ENCODE data around the gene ARHGAP26. TPM values are rescaled to one million over a fixed set of nuclear protein-coding genes. Genes with fewer than 3 reads are reported as not detected.
A peak's percentile ranks its signal among the peaks of the same experiment; 100 is the strongest.

Gene ARHGAP26
- total RNA-seq, 6 experiments from 2014 or later = 6.7 to 14.5 (median 8.3) TPM

GRCh38 chr5:143220748-143221251 lies 450.6 kb downstream of the ARHGAP26 start:
- ATAC-seq = peak; percentile 38 to 58 (median 42)
- peaks cover 0 to 11% (median 0%) of the 10 kb centered on the region in 4 donors for H3K4me1 ChIP-seq
- no peaks in the 10 kb centered on the region for H3K27me3 ChIP-seq
- intact Hi-C loops (cut with DNase I) = no loop called here
- H3K36me3 ChIP-seq = no peaks in the 10 kb centered on the region
- peak overlapping the region; percentile 3 to 73 (median 33) for H3K27ac ChIP-seq
- WGBS (ENCODE audit: insufficient coverage, low coverage, low lambda C conversion rate, missing lambda C conversion rate) = 47% methylated on average over 3 of the region's 3 CpGs
- no peaks in the 10 kb centered on the region for H3K9me3 ChIP-seq
- DNase-seq = no peak
- no peak overlapping the region for H3K4me3 ChIP-seq
- TF ChIP-seq CTCF (IDR thresholded peaks at IDR 0.05) = no peak

GRCh38 chr5:143222287-143223231 lies 452.4 kb downstream of the ARHGAP26 start:
- Histone ChIP-seq H3K27ac (no peak overlapping the region), H3K4me3 (no peak overlapping the region), H3K27me3 (no peaks in the 10 kb centered on the region), H3K9me3 (no peaks in the 10 kb centered on the region), H3K4me1 (peaks cover 0 to 11% (median 0%) of the 10 kb centered on the region in 4 donors), H3K36me3 (no peaks in the 10 kb centered on the region)
- TF ChIP-seq CTCF (IDR thresholded peaks at IDR 0.05) (no peak), POLR2A (IDR thresholded peaks at IDR 0.05) (no peak)
- intact Hi-C loops (cut with DNase I) = no loop called here
- WGBS (ENCODE audit: insufficient coverage, low coverage, low lambda C conversion rate, missing lambda C conversion rate) = 67% methylated on average over 14 of the region's 16 CpGs
- ATAC-seq (peak in 2 of 4 donors; percentile 28 to 35), DNase-seq (no peak)

GRCh38 chr5:143224672-143225071 lies 454.5 kb downstream of the ARHGAP26 start:
- TF ChIP-seq POLR2A (IDR thresholded peaks at IDR 0.05) = no peak
- Histone ChIP-seq H3K27ac (no peak overlapping the region), H3K4me1 (peaks cover 0 to 22% (median 5%) of the 10 kb centered on the region in 4 donors), H3K9me3 (no peaks in the 10 kb centered on the region), H3K4me3 (no peak overlapping the region), H3K27me3 (no peaks in the 10 kb centered on the region), H3K36me3 (no peaks in the 10 kb centered on the region)
- ATAC-seq = no peak
- intact Hi-C loops (cut with DNase I) = no loop called here
- 88% methylated on average over 4 of the region's 5 CpGs for WGBS (ENCODE audit: insufficient coverage, low coverage, low lambda C conversion rate, missing lambda C conversion rate)
- no peak for DNase-seq

GRCh38 chr5:143225511-143225910 lies 455.3 kb downstream of the ARHGAP26 start:
- no peak for DNase-seq
- TF ChIP-seq CTCF (IDR thresholded peaks at IDR 0.05) (no peak), POLR2A (IDR thresholded peaks at IDR 0.05) (no peak)
- Histone ChIP-seq H3K27ac (no peak overlapping the region), H3K27me3 (no peaks in the 10 kb centered on the region), H3K9me3 (no peaks in the 10 kb centered on the region), H3K4me1 (peaks cover 0 to 23% (median 8%) of the 10 kb centered on the region in 4 donors), H3K4me3 (no peak overlapping the region), H3K36me3 (no peaks in the 10 kb centered on the region)
- ATAC-seq = no peak
- intact Hi-C loops (cut with DNase I) = no loop called here
- WGBS (ENCODE audit: insufficient coverage, low coverage, low lambda C conversion rate, missing lambda C conversion rate) = 87% methylated on average over 4 of the region's 4 CpGs

GRCh38 chr5:143226361-143226760 lies 456.2 kb downstream of the ARHGAP26 start:
- no peak for DNase-seq
- TF ChIP-seq CTCF (IDR thresholded peaks at IDR 0.05) (no peak), POLR2A (IDR thresholded peaks at IDR 0.05) (no peak)
- intact Hi-C loops (cut with DNase I) = no loop called here
- Histone ChIP-seq H3K36me3 (no peaks in the 10 kb centered on the region), H3K27ac (no peak overlapping the region), H3K9me3 (no peaks in the 10 kb centered on the region), H3K4me1 (peaks cover 0 to 32% (median 8%) of the 10 kb centered on the region in 4 donors), H3K4me3 (no peak overlapping the region), H3K27me3 (no peaks in the 10 kb centered on the region)
- no peak for ATAC-seq
- WGBS (ENCODE audit: insufficient coverage, low coverage, low lambda C conversion rate, missing lambda C conversion rate) = 98% methylated on average over 3 of the region's 3 CpGs
